H9 (cell line): ENCODE measurements around the gene PDE2A. TPM values are rescaled to one million over a fixed set of nuclear protein-coding genes. Genes with fewer than 3 reads are reported as not detected.

Experiments used
- DNase-seq: peaks from one replicate; pipeline ENCODE4 v3.0.0-alpha.2; 2017
- H2AFZ ChIP-seq: one replicate; pipeline ENCODE4 v1.6.1; 2013; ENCODE audit warnings: mild to moderate bottlenecking, low read length, control low read depth, moderate library complexity
- H2AK5ac ChIP-seq: 2 replicates; pipeline ENCODE4 v1.6.1; 2013; ENCODE audit warnings: low read length, control low read depth, mixed read lengths; ENCODE audit not compliant: insufficient read length
- H2BK120ac ChIP-seq: one replicate; pipeline ENCODE4 v1.6.1; 2013; ENCODE audit warnings: low read depth, mild to moderate bottlenecking, low read length, control low read depth, inconsistent platforms; ENCODE audit not compliant: poor library complexity, severe bottlenecking
- H2BK12ac ChIP-seq: 2 replicates; pipeline ENCODE4 v1.6.1; 2013; ENCODE audit warnings: low read length, control low read depth, mixed read lengths, low read depth; ENCODE audit not compliant: insufficient read length
- H2BK15ac ChIP-seq: 2 replicates; pipeline ENCODE4 v1.6.1; 2013; ENCODE audit warnings: low read depth, low read length, control low read depth
- H2BK20ac ChIP-seq: one replicate; pipeline ENCODE4 v1.6.1; 2013; ENCODE audit warnings: low read depth, mild to moderate bottlenecking, low read length, control low read depth, inconsistent platforms; ENCODE audit not compliant: poor library complexity, severe bottlenecking
- H2BK5ac ChIP-seq: 2 replicates; pipeline ENCODE4 v1.6.1; 2013; ENCODE audit warnings: low read length, control low read depth, mixed read lengths; ENCODE audit not compliant: insufficient read length
- H3K14ac ChIP-seq: 2 replicates; pipeline ENCODE4 v1.6.1; 2013; ENCODE audit warnings: low read length, control low read depth; ENCODE audit not compliant: insufficient read depth
- H3K18ac ChIP-seq: 2 replicates; pipeline ENCODE4 v1.6.1; 2013; ENCODE audit warnings: low read depth, mild to moderate bottlenecking, mixed read lengths, low read length, control low read depth; ENCODE audit not compliant: insufficient read length
- H3K23ac ChIP-seq: 2 replicates; pipeline ENCODE4 v1.6.1; 2013; ENCODE audit warnings: low read length, control low read depth, mixed read lengths, low read depth; ENCODE audit not compliant: insufficient read length
- H3K23me2 ChIP-seq: 2 replicates; pipeline ENCODE4 v1.6.1; 2013; ENCODE audit warnings: low read depth, mild to moderate bottlenecking, mixed read lengths, low read length, control low read depth; ENCODE audit not compliant: insufficient read length, poor library complexity, severe bottlenecking
- H3K27ac ChIP-seq: 2 replicates; pipeline ENCODE4 v1.5.1; 2013; ENCODE audit warnings: low read length, control low read depth, mixed read lengths, low read depth; ENCODE audit not compliant: insufficient read length
- H3K27me3 ChIP-seq: 2 replicates; pipeline ENCODE4 v1.6.1; 2013; ENCODE audit warnings: low read length, control low read depth, inconsistent platforms; ENCODE audit not compliant: insufficient read depth
- H3K4ac ChIP-seq: 2 replicates; pipeline ENCODE4 v1.6.1; 2013; ENCODE audit warnings: low read depth, mild to moderate bottlenecking, control low read depth, inconsistent platforms, low read length, moderate library complexity
- H3K4me1 ChIP-seq: 2 replicates; pipeline ENCODE4 v1.6.1; 2013; ENCODE audit warnings: low read length, control low read depth, inconsistent platforms; ENCODE audit not compliant: insufficient read depth
- H3K4me2 ChIP-seq: 2 replicates; pipeline ENCODE4 v1.6.1; 2013; ENCODE audit warnings: low read length, control low read depth, mixed read lengths; ENCODE audit not compliant: insufficient read length, insufficient read depth
- H3K56ac ChIP-seq: 2 replicates; pipeline ENCODE4 v1.6.1; 2013; ENCODE audit warnings: low read depth, mild to moderate bottlenecking, mixed read lengths, low read length, control low read depth; ENCODE audit not compliant: insufficient read length
- H3K79me1 ChIP-seq: 2 replicates; pipeline ENCODE4 v1.6.1; 2013; ENCODE audit warnings: low read depth, mild to moderate bottlenecking, moderate library complexity, low read length, control low read depth, inconsistent platforms; ENCODE audit not compliant: insufficient read depth, poor library complexity, severe bottlenecking
- H3K79me2 ChIP-seq: 2 replicates; pipeline ENCODE4 v1.6.1; 2013; ENCODE audit warnings: low read length, control low read depth, inconsistent platforms; ENCODE audit not compliant: insufficient read depth
- H3K9ac ChIP-seq: 2 replicates; pipeline ENCODE4 v1.6.1; 2013; ENCODE audit warnings: low read length, control low read depth, mixed read lengths; ENCODE audit not compliant: insufficient read length; ENCODE audit errors: extremely low read depth
- H3K9me3 ChIP-seq: one replicate; pipeline ENCODE4 v1.6.1; 2013; ENCODE audit warnings: low read depth, low read length, inconsistent platforms; ENCODE audit not compliant: control insufficient read depth
- H3T11ph ChIP-seq: one replicate; pipeline ENCODE4 v1.6.1; 2013; ENCODE audit warnings: mild to moderate bottlenecking, low read length, control low read depth, inconsistent platforms
- H4K20me1 ChIP-seq: one replicate; pipeline ENCODE4 v1.6.1; 2013; ENCODE audit not compliant: control insufficient read depth, insufficient read length, insufficient read depth
- H4K5ac ChIP-seq: 2 replicates; pipeline ENCODE4 v1.6.1; 2013; ENCODE audit warnings: low read depth, mild to moderate bottlenecking, mixed read lengths, low read length, control low read depth; ENCODE audit not compliant: insufficient read length
- H4K8ac ChIP-seq: replicated peaks from 2 replicates; pipeline ENCODE4 v1.6.1; 2013; ENCODE audit warnings: low read length, control low read depth, mixed read lengths, low read depth; ENCODE audit not compliant: insufficient read length
- H4K91ac ChIP-seq: 2 replicates; pipeline ENCODE4 v1.6.1; 2013; ENCODE audit warnings: low read depth, mild to moderate bottlenecking, moderate library complexity, mixed read lengths, low read length, control low read depth; ENCODE audit not compliant: insufficient read length
- H3K27ac Mint-ChIP-seq, 3 experiments: 2 replicates in 2 of 3; 3 replicates in 1 of 3; pipeline ENCODE4 v1.8.0; 2020 to 2021; ENCODE audit warnings: mixed read lengths in 3 of 3, mild to moderate bottlenecking in 1 of 3, moderate library complexity in 1 of 3
- H3K27me3 Mint-ChIP-seq: 2 replicates; pipeline ENCODE4 v1.8.0; 2021; ENCODE audit warnings: low read depth, mild to moderate bottlenecking, moderate library complexity, mixed read lengths
- H3K36me3 Mint-ChIP-seq, 3 experiments: 2 replicates in 2 of 3; 3 replicates in 1 of 3; pipeline ENCODE4 v1.8.0; 2020 to 2021; ENCODE audit warnings: low read depth in 3 of 3, mixed read lengths in 3 of 3; ENCODE audit not compliant: insufficient read depth in 1 of 3
- H3K4me1 Mint-ChIP-seq, 2 experiments: 2 replicates each; pipeline ENCODE4 v1.8.0; 2020; ENCODE audit warnings: mixed read lengths in 2 of 2
- H3K4me3 Mint-ChIP-seq, 2 experiments: 2 replicates in 1 of 2; 3 replicates in 1 of 2; pipeline ENCODE4 v1.8.0; 2020 to 2021; ENCODE audit warnings: mild to moderate bottlenecking in 2 of 2, mixed read lengths in 2 of 2, moderate library complexity in 1 of 2
- H3K9me3 Mint-ChIP-seq, 2 experiments: 2 replicates in 1 of 2; 3 replicates in 1 of 2; pipeline ENCODE4 v1.8.0; 2020; ENCODE audit warnings: mild to moderate bottlenecking in 2 of 2, mixed read lengths in 2 of 2, moderate library complexity in 1 of 2
- WGBS: extraction: QIAGEN DNeasy Blood & Tissue Kit; methylation state at CpG from one replicate; pipeline ENCODE4 v1.1.7; 2013; ENCODE audit warnings: missing lambda C conversion rate, low lambda C conversion rate, mixed read lengths; ENCODE audit not compliant: insufficient read length; ENCODE audit errors: extremely low coverage; 5-methylcytosine and 5-hydroxymethylcytosine counted together
- total RNA-seq: library from RNA; stranded (reverse); gene quantifications from 2 replicates; pipeline ENCODE4 v1.2.1, GENCODE V29; 2021
- TF ChIP-seq, protein P1 (sequence below): fragments of 200-600 bp; sonication (generic); conservative IDR thresholded peaks from 3 replicates; pipeline ENCODE4 v1.8.0; 2021; ENCODE audit warnings: antibody characterized with exemption, mild to moderate bottlenecking

PDE2A gene
- total RNA-seq, 1 experiment from 2014 or later = 3.4 TPM

DNA sequence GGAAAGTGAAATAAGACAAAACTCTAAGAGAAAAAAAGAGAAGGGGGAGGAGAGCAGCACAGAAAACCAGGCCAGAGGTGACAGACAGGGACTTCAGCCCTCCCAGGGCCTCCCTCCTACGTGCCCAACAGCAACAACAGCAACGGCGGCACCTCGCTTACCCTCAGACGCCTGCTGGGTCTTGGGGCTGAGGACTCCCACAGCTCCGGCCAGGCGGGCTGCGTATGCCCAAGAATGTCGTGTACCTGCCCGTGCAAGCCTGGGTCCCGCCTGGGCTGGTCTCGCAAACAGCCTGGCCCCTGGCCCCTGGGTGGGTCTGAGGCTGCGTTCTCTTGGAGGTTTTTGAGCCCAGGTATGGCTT is 47.4 kb upstream of the PDE2A start:
- Mint-ChIP-seq H3K27me3 (no peaks in the 10 kb centered on the region), H3K27ac (peak overlapping the region in 2 of 3 experiments; percentile 80 to 84; a peak in 5 of 7 replicates), H3K9me3 (no peaks in the 10 kb centered on the region; a peak in 1 of 5 replicates), H3K36me3 (peaks cover 6 to 19% (median 14%) of the 10 kb centered on the region in 3 experiments; a peak in 5 of 7 replicates), H3K4me1 (peaks cover 17 to 23% of the 10 kb centered on the region in 2 experiments), H3K4me3 (no peak overlapping the region)
- H3K23me2 ChIP-seq = no peaks in the 10 kb centered on the region
- H3K18ac ChIP-seq = no peak overlapping the region
- no peaks in the 10 kb centered on the region for H3K27me3 ChIP-seq
- H2BK12ac ChIP-seq = no peak overlapping the region
- H4K20me1 ChIP-seq = peaks cover 3% of the 10 kb centered on the region
- no peak overlapping the region for H2BK120ac ChIP-seq
- no peak overlapping the region for H2BK15ac ChIP-seq
- no peak for DNase-seq
- no peak overlapping the region for H3K27ac ChIP-seq
- H2AFZ ChIP-seq = no peak overlapping the region
- peaks cover 8% of the 10 kb centered on the region for H3K79me1 ChIP-seq
- H3K23ac ChIP-seq = no peak overlapping the region
- no peak overlapping the region for H3K4me2 ChIP-seq
- no peak overlapping the region for H3K4ac ChIP-seq
- no peak overlapping the region for H3K14ac ChIP-seq
- H2BK20ac ChIP-seq = no peak overlapping the region
- no peaks in the 10 kb centered on the region for H3K9me3 ChIP-seq
- peaks cover 9% of the 10 kb centered on the region; the same call in 1 of the 2 replicates for H3K79me2 ChIP-seq
- H3K9ac ChIP-seq = no peak overlapping the region
- TF ChIP-seq, protein P1, sequence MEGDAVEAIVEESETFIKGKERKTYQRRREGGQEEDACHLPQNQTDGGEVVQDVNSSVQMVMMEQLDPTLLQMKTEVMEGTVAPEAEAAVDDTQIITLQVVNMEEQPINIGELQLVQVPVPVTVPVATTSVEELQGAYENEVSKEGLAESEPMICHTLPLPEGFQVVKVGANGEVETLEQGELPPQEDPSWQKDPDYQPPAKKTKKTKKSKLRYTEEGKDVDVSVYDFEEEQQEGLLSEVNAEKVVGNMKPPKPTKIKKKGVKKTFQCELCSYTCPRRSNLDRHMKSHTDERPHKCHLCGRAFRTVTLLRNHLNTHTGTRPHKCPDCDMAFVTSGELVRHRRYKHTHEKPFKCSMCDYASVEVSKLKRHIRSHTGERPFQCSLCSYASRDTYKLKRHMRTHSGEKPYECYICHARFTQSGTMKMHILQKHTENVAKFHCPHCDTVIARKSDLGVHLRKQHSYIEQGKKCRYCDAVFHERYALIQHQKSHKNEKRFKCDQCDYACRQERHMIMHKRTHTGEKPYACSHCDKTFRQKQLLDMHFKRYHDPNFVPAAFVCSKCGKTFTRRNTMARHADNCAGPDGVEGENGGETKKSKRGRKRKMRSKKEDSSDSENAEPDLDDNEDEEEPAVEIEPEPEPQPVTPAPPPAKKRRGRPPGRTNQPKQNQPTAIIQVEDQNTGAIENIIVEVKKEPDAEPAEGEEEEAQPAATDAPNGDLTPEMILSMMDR = no peak
- no peak overlapping the region for H3T11ph ChIP-seq
- no peak overlapping the region for H3K56ac ChIP-seq
- no peak overlapping the region for H4K91ac ChIP-seq
- H4K8ac ChIP-seq = no peak overlapping the region
- H4K5ac ChIP-seq = no peak overlapping the region
- H2BK5ac ChIP-seq = no peak overlapping the region
- no peaks in the 10 kb centered on the region for H3K4me1 ChIP-seq
- no peak overlapping the region for H2AK5ac ChIP-seq
- WGBS = no CpG with 5 or more reads among the region's 13 CpGs
